GM21786 (cell line): ENCODE data around the gene ELMO1.

Experiments used
- ATAC-seq: cut with Tn5 transposase; IDR thresholded peaks from one replicate; pipeline ENCODE4 v1.9.1; 2021; ENCODE audit not compliant: unreplicated experiment

Gene ELMO1

DNA sequence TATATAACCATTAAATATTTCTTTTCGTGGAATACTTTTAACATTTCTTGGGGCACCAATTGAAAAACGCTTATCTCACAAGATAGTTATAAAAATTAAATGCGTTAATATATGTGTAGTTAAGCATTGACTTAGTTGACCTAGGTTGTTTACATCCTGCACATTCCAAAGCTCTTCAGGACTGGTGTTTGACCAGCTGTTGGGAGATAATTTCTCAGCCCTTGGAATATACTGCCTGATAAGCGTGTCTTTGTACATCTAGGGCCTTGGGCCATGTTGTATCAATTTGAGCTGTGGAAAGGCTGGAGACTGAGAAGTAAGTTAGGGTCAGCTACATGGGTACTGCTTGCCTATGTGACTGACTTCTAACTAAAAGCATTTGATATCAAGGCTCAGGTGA is 634.4 kb downstream of the ELMO1 start:
- ATAC-seq = no peak

DNA sequence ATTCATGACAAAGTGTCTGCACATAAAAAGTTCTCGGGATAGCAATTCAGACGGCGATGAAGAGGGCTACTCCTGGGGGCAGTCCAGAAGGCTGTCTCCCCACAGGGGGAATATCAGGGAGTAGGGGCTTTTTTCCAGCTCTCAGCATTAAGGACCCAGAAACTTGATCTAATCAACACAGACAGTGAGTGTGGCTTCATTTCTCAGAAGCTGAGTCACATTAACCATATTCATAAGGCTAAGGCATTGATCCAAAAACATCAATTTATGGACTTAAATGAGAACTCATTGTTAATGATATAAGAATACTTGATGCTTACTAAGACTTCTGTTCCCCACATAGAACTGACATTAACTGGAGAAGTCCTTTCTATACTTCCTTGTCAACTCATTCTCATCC is 636.9 kb downstream of the ELMO1 start:
- ATAC-seq = no peak

DNA sequence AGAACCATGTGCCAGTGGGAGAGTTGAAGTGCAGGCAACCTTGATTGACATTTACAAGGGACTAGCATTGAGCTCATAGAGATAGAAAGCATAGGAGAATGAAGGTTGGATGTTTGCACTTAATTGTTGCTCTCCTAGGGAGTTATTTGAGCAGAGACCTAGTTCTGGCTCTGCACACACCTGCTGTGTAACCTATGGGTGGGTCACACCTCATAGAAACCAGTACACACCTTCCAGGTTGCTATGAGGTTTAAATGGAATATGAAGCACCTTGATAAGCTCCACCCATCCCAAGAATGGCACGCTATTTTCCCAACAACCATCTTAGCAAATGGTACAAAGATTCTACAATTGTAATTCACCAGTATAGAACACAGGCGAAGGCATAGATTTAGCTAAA is 638.2 kb downstream of the ELMO1 start:
- no peak for ATAC-seq

DNA sequence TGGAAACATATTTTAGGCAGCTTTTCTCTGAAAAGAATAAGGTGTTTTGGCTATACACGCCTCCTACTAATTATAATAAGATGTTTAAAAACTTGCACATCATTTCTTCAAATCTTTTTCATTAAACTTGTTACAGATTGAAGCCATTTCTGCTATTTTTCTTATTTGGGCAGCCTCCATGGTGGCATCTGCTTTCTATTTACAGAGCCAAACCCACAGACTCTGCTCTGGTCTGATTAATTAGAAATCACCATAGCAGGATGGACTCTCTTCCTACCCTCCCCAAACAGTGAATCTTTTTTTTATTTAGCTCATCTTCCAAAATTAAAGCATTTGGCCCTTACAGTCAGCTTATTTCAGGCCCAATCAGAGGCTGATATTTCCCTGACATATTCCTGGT is 638.6 kb downstream of the ELMO1 start:
- no peak for ATAC-seq

DNA sequence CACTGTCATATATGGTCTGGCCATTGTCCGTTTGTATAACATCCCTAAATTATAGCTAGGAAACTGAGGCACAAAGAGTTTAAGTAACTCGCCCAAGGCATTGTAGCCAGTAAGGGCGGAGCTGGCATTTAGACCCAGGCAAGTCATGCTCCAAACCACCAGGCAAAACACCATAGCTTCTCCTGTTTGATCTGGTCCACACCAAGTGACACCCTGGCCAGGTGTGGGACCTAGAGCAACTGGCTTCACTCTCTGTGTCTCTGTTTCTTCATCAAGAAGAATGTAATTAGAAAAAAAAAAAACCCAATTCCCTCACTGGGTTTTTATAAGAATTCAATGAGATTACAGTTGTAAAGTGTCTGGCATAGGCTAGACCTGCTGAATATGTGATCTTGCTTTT is 639.2 kb downstream of the ELMO1 start:
- no peak for ATAC-seq

DNA sequence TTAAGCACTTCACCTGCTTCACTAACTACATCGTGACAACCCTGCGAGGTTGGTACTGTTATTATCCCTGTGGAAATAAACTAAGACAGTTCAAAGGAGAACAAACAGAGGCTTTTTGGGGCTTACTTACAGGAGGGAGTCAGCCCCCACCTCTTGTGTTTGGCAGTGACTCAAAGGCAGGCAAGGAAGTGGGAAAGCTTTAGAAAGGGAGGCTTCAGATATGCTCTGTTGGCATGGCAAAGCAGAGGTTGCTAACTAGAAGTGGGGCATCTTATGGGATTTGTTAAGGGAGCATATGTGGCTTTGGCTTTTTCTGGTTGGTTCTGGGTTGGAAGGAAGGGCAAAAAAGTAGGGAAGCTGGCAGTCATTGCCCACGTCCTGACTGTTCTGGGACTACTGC is 639.6 kb downstream of the ELMO1 start:
- ATAC-seq = no peak

DNA sequence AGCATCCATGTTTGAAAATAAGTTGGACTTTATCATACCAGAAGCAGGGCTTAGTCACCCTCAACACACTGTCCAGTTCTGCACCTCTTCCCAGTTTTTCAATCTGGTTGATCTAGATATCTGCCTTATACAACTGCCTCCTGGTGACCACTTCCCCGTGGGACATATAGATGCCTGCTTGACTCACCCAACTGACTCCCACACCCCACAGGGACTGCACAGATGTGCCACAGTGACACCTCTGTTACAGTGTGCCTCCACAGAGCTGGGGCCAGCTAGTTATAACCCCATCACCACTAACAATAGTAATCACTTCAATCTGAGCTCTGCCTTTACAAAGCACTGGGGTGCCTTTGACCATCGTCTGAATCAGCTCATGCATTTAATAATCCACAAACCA is 641.8 kb downstream of the ELMO1 start:
- ATAC-seq = no peak
